OCI-LY3 (cell line): ENCODE measurements around the gene ING4.

Experiments
- H2AFZ ChIP-seq: fragments of 200-600, 300-600 bp; shearing (Covaris generic); 2 replicates; pipeline ENCODE4 v1.6.0; 2014; ENCODE audit warnings: antibody characterized with exemption, low read depth, low read length
- H3K27ac ChIP-seq: fragments of 200-600, 300-600 bp; sonication (generic); 2 replicates; pipeline ENCODE4 v1.5.1; 2014; ENCODE audit warnings: mild to moderate bottlenecking, low read length, moderate library complexity, mixed read lengths
- H3K27me3 ChIP-seq: fragments of 200-600, 300-600 bp; sonication (generic); 2 replicates; pipeline ENCODE4 v1.6.1; 2014; ENCODE audit warnings: low read depth, low read length, mixed read lengths
- H3K36me3 ChIP-seq: fragments of 200-600, 300-600 bp; sonication (generic); replicated peaks from 2 replicates; pipeline ENCODE3; 2014; ENCODE audit warnings: low read depth, low read length, mixed read lengths
- H3K4me1 ChIP-seq: fragments of 300-600, 200-600 bp; sonication (generic); 2 replicates; pipeline ENCODE4 v1.6.1; 2014; ENCODE audit warnings: low read length, mixed read lengths
- H3K4me2 ChIP-seq: fragments of 200-600, 300-600 bp; sonication (generic); 2 replicates; pipeline ENCODE4 v1.6.1; 2014; ENCODE audit warnings: low read length, mixed read lengths
- H3K4me3 ChIP-seq: fragments of 300-600, 200-600 bp; sonication (generic); 2 replicates; pipeline ENCODE4 v1.5.1; 2014; ENCODE audit warnings: antibody characterized with exemption, mild to moderate bottlenecking, low read length, moderate library complexity
- H3K79me2 ChIP-seq: fragments of 300-600, 200-600 bp; shearing (Covaris generic); 2 replicates; pipeline ENCODE4 v1.6.1; 2014; ENCODE audit warnings: mild to moderate bottlenecking, low read length, mixed read lengths
- H3K9ac ChIP-seq: fragments of 300-600, 200-600 bp; shearing (Covaris generic); 2 replicates; pipeline ENCODE4 v1.6.0; 2014; ENCODE audit warnings: mild to moderate bottlenecking, low read length, moderate library complexity
- H3K9me3 ChIP-seq: fragments of 200-600, 300-600 bp; shearing (Covaris generic); 2 replicates; pipeline ENCODE4 v1.6.1; 2014; ENCODE audit warnings: low read length, mixed read lengths; ENCODE audit not compliant: insufficient read depth
- H4K20me1 ChIP-seq: fragments of 200-600, 300-600 bp; sonication (generic); 2 replicates; pipeline ENCODE4 v1.6.1; 2016; ENCODE audit warnings: low read length, mixed read lengths; ENCODE audit not compliant: insufficient read depth
- EZH2phosphoT487 ChIP-seq: fragments of 200-600 bp; shearing (Covaris generic); IDR thresholded peaks from 2 replicates; pipeline ENCODE4 v1.6.1; 2018; ENCODE audit warnings: antibody characterized with exemption, mixed run types, low read depth
- TF ChIP-seq, protein P1 (sequence below): fragments of 200-600, 300-600 bp; sonication (generic); IDR thresholded peaks from 2 replicates; pipeline ENCODE4 v1.5.1; 2014; ENCODE audit warnings: antibody characterized with exemption, low read length, low read depth

The ING4 gene

DNA sequence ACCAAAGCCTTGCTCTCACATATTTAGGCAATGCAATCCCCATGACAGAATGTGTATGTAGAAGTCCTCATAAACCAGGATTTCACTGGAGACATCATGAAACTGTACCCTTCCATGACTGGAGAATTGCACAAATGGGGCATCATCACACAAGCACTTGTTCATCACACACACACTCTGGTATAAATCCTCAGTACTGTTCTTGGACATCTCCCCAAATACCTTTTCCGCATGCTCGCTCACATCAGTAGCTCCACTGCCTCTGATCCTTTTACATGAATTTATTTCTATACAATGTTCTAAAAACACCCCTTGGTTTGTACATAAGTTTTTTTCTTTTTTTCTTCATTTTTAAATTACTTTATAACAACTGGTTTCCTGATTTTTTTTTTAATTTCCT lies 3.3 kb upstream of the ING4 start:
- H3K79me2 ChIP-seq, result peaks cover 9% of the 10 kb centered on the region
- no peaks in the 10 kb centered on the region for H4K20me1 ChIP-seq
- H3K36me3 ChIP-seq, result peaks cover 37% of the 10 kb centered on the region

DNA sequence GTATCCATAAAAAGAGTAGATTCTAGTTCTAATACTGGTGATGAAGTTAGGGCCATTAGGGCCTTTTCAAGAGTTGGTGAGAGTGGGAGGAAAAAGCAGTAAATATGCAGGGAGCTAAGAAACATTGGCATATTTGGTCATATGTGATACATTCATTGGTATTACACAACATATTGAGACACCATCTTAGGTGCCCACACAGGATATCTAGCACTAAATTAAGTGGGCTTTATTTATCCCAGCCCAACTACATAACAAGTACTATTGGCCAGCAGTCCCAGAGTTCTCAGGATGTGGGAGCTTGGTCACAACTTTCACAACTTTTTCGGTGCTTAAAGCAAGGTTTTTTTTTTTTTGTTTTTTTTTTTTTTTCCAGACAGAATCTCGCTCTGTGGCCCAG lies 2.0 kb upstream of the ING4 start:
- TF ChIP-seq, protein P1, sequence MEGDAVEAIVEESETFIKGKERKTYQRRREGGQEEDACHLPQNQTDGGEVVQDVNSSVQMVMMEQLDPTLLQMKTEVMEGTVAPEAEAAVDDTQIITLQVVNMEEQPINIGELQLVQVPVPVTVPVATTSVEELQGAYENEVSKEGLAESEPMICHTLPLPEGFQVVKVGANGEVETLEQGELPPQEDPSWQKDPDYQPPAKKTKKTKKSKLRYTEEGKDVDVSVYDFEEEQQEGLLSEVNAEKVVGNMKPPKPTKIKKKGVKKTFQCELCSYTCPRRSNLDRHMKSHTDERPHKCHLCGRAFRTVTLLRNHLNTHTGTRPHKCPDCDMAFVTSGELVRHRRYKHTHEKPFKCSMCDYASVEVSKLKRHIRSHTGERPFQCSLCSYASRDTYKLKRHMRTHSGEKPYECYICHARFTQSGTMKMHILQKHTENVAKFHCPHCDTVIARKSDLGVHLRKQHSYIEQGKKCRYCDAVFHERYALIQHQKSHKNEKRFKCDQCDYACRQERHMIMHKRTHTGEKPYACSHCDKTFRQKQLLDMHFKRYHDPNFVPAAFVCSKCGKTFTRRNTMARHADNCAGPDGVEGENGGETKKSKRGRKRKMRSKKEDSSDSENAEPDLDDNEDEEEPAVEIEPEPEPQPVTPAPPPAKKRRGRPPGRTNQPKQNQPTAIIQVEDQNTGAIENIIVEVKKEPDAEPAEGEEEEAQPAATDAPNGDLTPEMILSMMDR, result no peak
- TF ChIP-seq EZH2phosphoT487, result no peak
- H3K27me3 ChIP-seq, result no peaks in the 10 kb centered on the region
- H3K79me2 ChIP-seq, result peaks cover 9% of the 10 kb centered on the region
- no peak overlapping the region for H3K4me3 ChIP-seq
- no peaks in the 10 kb centered on the region for H3K9me3 ChIP-seq
- no peak overlapping the region for H2AFZ ChIP-seq
- peaks cover 27% of the 10 kb centered on the region for H3K36me3 ChIP-seq
- H3K4me2 ChIP-seq, result no peak overlapping the region
- H3K27ac ChIP-seq, result no peak overlapping the region
- no peak overlapping the region for H3K9ac ChIP-seq
- H4K20me1 ChIP-seq, result no peaks in the 10 kb centered on the region
- H3K4me1 ChIP-seq, result peaks cover 14% of the 10 kb centered on the region

More for the DNA sequence above, 3.3 kb upstream of the ING4 start:
- no peak overlapping the region for H3K4me3 ChIP-seq
- no peak overlapping the region for H3K9ac ChIP-seq
- no peak overlapping the region for H2AFZ ChIP-seq
- H3K27me3 ChIP-seq, result no peaks in the 10 kb centered on the region
- H3K4me1 ChIP-seq, result peaks cover 14% of the 10 kb centered on the region
- H3K27ac ChIP-seq, result no peak overlapping the region
- H3K9me3 ChIP-seq, result no peaks in the 10 kb centered on the region
- no peak for TF ChIP-seq EZH2phosphoT487
- TF ChIP-seq, protein P1, result no peak
- no peak overlapping the region for H3K4me2 ChIP-seq

DNA sequence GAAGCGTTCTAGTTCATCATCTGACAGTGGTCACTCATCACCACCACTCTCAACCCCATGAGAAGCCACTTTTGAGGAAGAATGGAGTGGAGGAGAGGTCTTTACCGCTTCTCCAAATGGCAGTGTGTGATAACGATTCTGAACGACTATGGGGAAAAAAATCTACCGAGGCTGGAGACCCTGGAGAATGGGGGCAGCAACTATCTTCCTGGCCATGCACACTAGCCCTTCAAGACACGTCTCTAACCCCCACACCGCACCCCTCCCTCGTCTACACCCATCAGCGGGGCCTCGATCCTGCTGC lies 365 bp downstream of the ING4 start:
- H3K36me3 ChIP-seq, result peaks cover 11% of the 10 kb centered on the region
- TF ChIP-seq EZH2phosphoT487, result no peak
- TF ChIP-seq, protein P1, result no peak
- no peaks in the 10 kb centered on the region for H3K9me3 ChIP-seq
- H4K20me1 ChIP-seq, result no peaks in the 10 kb centered on the region
- H2AFZ ChIP-seq, result peak overlapping the region; percentile 84; the same call in 1 of the 2 replicates
- H3K79me2 ChIP-seq, result peaks cover 9% of the 10 kb centered on the region
- no peaks in the 10 kb centered on the region for H3K27me3 ChIP-seq
- H3K4me1 ChIP-seq, result peaks cover 14% of the 10 kb centered on the region
- H3K9ac ChIP-seq, result peak overlapping the region; percentile 64
- H3K4me3 ChIP-seq, result peak overlapping the region; percentile 94
- peak overlapping the region; percentile 24; the same call in 1 of the 2 replicates for H3K27ac ChIP-seq
- H3K4me2 ChIP-seq, result peak overlapping the region; percentile 89

DNA sequence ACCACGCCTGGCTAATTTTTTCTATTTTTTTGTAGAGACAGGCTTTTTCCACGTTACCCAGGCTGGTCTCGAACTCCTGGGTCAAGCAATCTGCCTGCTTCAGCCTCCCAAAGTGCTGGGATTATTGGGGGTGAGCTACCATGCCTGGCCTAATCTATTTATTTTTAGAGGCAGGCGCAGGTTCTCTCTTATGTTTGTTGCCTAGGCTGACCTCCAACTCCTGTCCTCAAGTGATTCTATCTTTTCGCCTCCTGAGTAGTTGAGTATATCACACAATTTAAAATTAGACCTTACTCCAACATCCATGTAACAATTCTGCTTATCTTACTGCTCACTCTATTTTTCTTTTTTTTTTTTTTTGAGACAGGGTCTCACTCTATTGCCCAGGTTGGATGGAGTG lies 8.9 kb downstream of the ING4 start:
- no peaks in the 10 kb centered on the region for H3K9me3 ChIP-seq
- H4K20me1 ChIP-seq, result no peaks in the 10 kb centered on the region
- no peak overlapping the region for H3K9ac ChIP-seq
- no peaks in the 10 kb centered on the region for H3K79me2 ChIP-seq
- no peaks in the 10 kb centered on the region for H3K4me1 ChIP-seq
- H3K4me2 ChIP-seq, result no peak overlapping the region
- H2AFZ ChIP-seq, result no peak overlapping the region
- no peak overlapping the region for H3K27ac ChIP-seq
- no peak for TF ChIP-seq EZH2phosphoT487
- TF ChIP-seq, protein P1, result no peak
- peaks cover 5% of the 10 kb centered on the region for H3K36me3 ChIP-seq
- no peaks in the 10 kb centered on the region for H3K27me3 ChIP-seq
- H3K4me3 ChIP-seq, result no peak overlapping the region
